ENCODE data around the gene SSBP3. TPM values are rescaled to one million over a fixed set of nuclear protein-coding genes. Genes with fewer than 3 reads are reported as not detected.

SSBP3 gene
- polyA plus RNA-seq, 1 of the 3 experiments (the other 2 are of a cell fraction) = 26.2 TPM

GRCh38 chr1:54227891-54228310 lies 178.3 kb downstream of the SSBP3 start (continued):
- TF ChIP-seq, protein P1, sequence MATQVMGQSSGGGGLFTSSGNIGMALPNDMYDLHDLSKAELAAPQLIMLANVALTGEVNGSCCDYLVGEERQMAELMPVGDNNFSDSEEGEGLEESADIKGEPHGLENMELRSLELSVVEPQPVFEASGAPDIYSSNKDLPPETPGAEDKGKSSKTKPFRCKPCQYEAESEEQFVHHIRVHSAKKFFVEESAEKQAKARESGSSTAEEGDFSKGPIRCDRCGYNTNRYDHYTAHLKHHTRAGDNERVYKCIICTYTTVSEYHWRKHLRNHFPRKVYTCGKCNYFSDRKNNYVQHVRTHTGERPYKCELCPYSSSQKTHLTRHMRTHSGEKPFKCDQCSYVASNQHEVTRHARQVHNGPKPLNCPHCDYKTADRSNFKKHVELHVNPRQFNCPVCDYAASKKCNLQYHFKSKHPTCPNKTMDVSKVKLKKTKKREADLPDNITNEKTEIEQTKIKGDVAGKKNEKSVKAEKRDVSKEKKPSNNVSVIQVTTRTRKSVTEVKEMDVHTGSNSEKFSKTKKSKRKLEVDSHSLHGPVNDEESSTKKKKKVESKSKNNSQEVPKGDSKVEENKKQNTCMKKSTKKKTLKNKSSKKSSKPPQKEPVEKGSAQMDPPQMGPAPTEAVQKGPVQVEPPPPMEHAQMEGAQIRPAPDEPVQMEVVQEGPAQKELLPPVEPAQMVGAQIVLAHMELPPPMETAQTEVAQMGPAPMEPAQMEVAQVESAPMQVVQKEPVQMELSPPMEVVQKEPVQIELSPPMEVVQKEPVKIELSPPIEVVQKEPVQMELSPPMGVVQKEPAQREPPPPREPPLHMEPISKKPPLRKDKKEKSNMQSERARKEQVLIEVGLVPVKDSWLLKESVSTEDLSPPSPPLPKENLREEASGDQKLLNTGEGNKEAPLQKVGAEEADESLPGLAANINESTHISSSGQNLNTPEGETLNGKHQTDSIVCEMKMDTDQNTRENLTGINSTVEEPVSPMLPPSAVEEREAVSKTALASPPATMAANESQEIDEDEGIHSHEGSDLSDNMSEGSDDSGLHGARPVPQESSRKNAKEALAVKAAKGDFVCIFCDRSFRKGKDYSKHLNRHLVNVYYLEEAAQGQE (IDR thresholded peaks at IDR 0.05; ENCODE audit: low read depth, low read length) = no peak
- TF ChIP-seq MXI1 (IDR thresholded peaks at IDR 0.05; ENCODE audit: low read depth, low read length) = no peak
- TF ChIP-seq NRF1 (IDR thresholded peaks at IDR 0.05; ENCODE audit: low read depth, low read length) = no peak
- no peak for TF ChIP-seq TEAD4 (IDR thresholded peaks at IDR 0.05; ENCODE audit: borderline replicate concordance, insufficient read depth)
- no peak for TF ChIP-seq RAD21 (IDR thresholded peaks at IDR 0.05; ENCODE audit: low read length)
- no peak for TF ChIP-seq USF2 (IDR thresholded peaks at IDR 0.05; ENCODE audit: borderline replicate concordance, low read depth, low read length)

GRCh38 chr1:54227091-54227602 lies 179.0 kb downstream of the SSBP3 start:
- Histone ChIP-seq H3K9ac (no peak overlapping the region), H4K20me1 (ENCODE audit: insufficient read depth) (no peaks in the 10 kb centered on the region), H3K27ac (ENCODE audit: low read depth in 2 of 2, low read length in 1 of 2) (peak overlapping the region; percentile 36 to 95), H3K9me3 (no peaks in the 10 kb centered on the region), H2AFZ (ENCODE audit: low read depth) (no peak overlapping the region), H3K4me2 (peak overlapping the region; percentile 68), H3K79me2 (ENCODE audit: insufficient read depth) (no peaks in the 10 kb centered on the region), H3K9me2 (no peaks in the 10 kb centered on the region), H3F3A (replicated peaks; ENCODE audit: insufficient read depth) (peaks cover 6% of the 10 kb centered on the region), H3K4me3 (ENCODE audit: low read depth in 2 of 2, low read length in 1 of 2) (no peak overlapping the region), H3K27me3 (ENCODE audit: insufficient read depth) (no peaks in the 10 kb centered on the region), H3K4me1 (ENCODE audit: control insufficient read depth in 1 of 2, insufficient read depth in 2 of 2, low read depth in 1 of 2, low read length in 1 of 2) (peaks cover 18 to 88% of the 10 kb centered on the region in 2 experiments), H3K36me3 (replicated peaks in 1 of 2; ENCODE audit: control insufficient read depth in 1 of 2, insufficient read depth in 2 of 2, low read length in 1 of 2) (peaks cover 0 to 5% of the 10 kb centered on the region in 2 experiments)
- DNase-seq = peak; percentile 76
- CTCF ChIA-PET = interaction anchor here (0.7 to 4.8 kb wide), 4 partner anchors 47 to 262 kb away, joined by 3 to 20 read pairs (median 8); no protein-coding TSS in a partner anchor
- POLR2A ChIA-PET = interaction anchor here (0.5 to 0.9 kb wide), 2 partner anchors 26 to 29 kb away, joined by 3 read pairs; no protein-coding TSS in a partner anchor
- WGBS (ENCODE audit: low lambda C conversion rate) = 35% methylated on average over 6 of the region's 8 CpGs
- TF ChIP-seq RXRA (IDR thresholded peaks at IDR 0.05; ENCODE audit: borderline replicate concordance, low read depth) (no peak), YY1 (IDR thresholded peaks at IDR 0.05; ENCODE audit: low read depth) (no peak), POLR2AphosphoS5 (IDR thresholded peaks at IDR 0.05; ENCODE audit: low read depth, low read length) (no peak), RFX5 (IDR thresholded peaks at IDR 0.05; ENCODE audit: low read length) (no peak), RAD21 (IDR thresholded peaks at IDR 0.05; ENCODE audit: low read length) (no peak), NFIC (IDR thresholded peaks at IDR 0.05; ENCODE audit: borderline replicate concordance) (0 out of 2 replicates have a peak, but pooled peaks have one; percentile 10), TCF12 (IDR thresholded peaks at IDR 0.05) (peak; percentile 18; the same call in 1 of the 2 replicates), JUND (IDR thresholded peaks at IDR 0.05) (peak; percentile 59), MEF2A (IDR thresholded peaks at IDR 0.05; ENCODE audit: borderline replicate concordance, low read depth) (no peak), FOSL2 (IDR thresholded peaks at IDR 0.05; ENCODE audit: borderline replicate concordance, low read depth) (peak; percentile 65; the same call in 1 of the 2 replicates)
- TF ChIP-seq, protein P2, sequence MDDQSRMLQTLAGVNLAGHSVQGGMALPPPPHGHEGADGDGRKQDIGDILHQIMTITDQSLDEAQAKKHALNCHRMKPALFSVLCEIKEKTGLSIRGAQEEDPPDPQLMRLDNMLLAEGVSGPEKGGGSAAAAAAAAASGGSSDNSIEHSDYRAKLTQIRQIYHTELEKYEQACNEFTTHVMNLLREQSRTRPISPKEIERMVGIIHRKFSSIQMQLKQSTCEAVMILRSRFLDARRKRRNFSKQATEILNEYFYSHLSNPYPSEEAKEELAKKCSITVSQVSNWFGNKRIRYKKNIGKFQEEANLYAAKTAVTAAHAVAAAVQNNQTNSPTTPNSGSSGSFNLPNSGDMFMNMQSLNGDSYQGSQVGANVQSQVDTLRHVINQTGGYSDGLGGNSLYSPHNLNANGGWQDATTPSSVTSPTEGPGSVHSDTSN (IDR thresholded peaks at IDR 0.05) = peak; percentile 4; the same call in 1 of the 2 replicates
